HepG2 (cell line): ENCODE results near the gene NABP2. TPM values are rescaled to one million over a fixed set of nuclear protein-coding genes. Genes with fewer than 3 reads are reported as not detected.

Source experiments
- BHLHE40 ChIP-seq: IDR thresholded peaks from 2 replicates; pipeline ENCODE4 v1.6.1; 2011; ENCODE audit warnings: low read length, improper control_type of control experiment
- FOXA1 ChIP-seq, 2 experiments: fragments of 450-650 bp in 1 of 2; sonication (generic) in 1 of 2; formaldehyde crosslinking in 1 of 2; IDR thresholded peaks; 2 replicates each; pipeline versions ENCODE4 v1.4.0 to v1.6.1; 2016 to 2020; ENCODE audit warnings: missing genetic modification reagents in 1 of 2
- GABPB1 ChIP-seq: IDR thresholded peaks from 2 replicates; pipeline ENCODE4 v1.6.1; 2016; ENCODE audit warnings: mild to moderate bottlenecking, missing genetic modification reagents, moderate library complexity, missing compliant biosample characterization
- SAP130 ChIP-seq: IDR thresholded peaks from 2 replicates; pipeline ENCODE4 v1.6.1; 2016; ENCODE audit warnings: low read depth
- SNAPC2 ChIP-seq: sonication (generic); formaldehyde crosslinking; IDR thresholded peaks from 2 replicates; pipeline ENCODE4 v1.8.1; 2022; ENCODE audit warnings: mild to moderate bottlenecking, missing genetic modification reagents
- SRF ChIP-seq: IDR thresholded peaks from 2 replicates; pipeline ENCODE4 v1.6.1; 2011; ENCODE audit warnings: mild to moderate bottlenecking, low read depth, low read length, moderate library complexity
- SUZ12 ChIP-seq: fragments of 150-350 bp; IDR thresholded peaks from 2 replicates; pipeline ENCODE4 v1.6.1; 2014; ENCODE audit warnings: low read depth, low read length
- TBX3 ChIP-seq: fragments of 450-650 bp; IDR thresholded peaks from 2 replicates; pipeline ENCODE4 v1.6.1; 2017; ENCODE audit warnings: antibody characterized with exemption, mild to moderate bottlenecking, inconsistent platforms, borderline replicate concordance
- ZNF263 ChIP-seq: sonication (generic); formaldehyde crosslinking; IDR thresholded peaks from 2 replicates; pipeline ENCODE4 v1.4.0; 2020; ENCODE audit warnings: missing genetic modification reagents
- polyA plus RNA-seq, 8 experiments: library from polyadenylated mRNA; depleted of rRNA in 3 of 8; stranded (reverse) in 7 of 8; unstranded in 1 of 8; fragments of >200 nt; fragmentation: Illumina TruSeq in 4 of 8; extraction: Trizol in 4 of 8; gene quantifications; 2 replicates each; pipeline versions ENCODE4 v1.2.1 to v1.2.3, GENCODE V29; 2011 to 2016; ENCODE audit warnings: low read depth in 4 of 8, missing spikeins in 1 of 8, mixed read lengths in 1 of 8; ENCODE audit not compliant: insufficient read depth in 1 of 8
- total RNA-seq, 5 experiments: library from RNA; depleted of rRNA; stranded (reverse); fragments of >200 nt; fragmentation: Illumina TruSeq; extraction: Trizol; gene quantifications; 2 replicates each; pipeline ENCODE4 v1.2.3, GENCODE V29; 2016; ENCODE audit warnings: low read depth in 1 of 5
- TF ChIP-seq, protein P1 (sequence below): sonication (generic); formaldehyde crosslinking; IDR thresholded peaks from 2 replicates; pipeline ENCODE4 v1.8.0; 2022; ENCODE audit warnings: mild to moderate bottlenecking, missing genetic modification reagents, borderline replicate concordance
- TF ChIP-seq, protein P2 (sequence below): sonication (generic); formaldehyde crosslinking; IDR thresholded peaks from 2 replicates; pipeline ENCODE4 v1.8.0; 2022; ENCODE audit warnings: low read depth, missing genetic modification reagents
- TF ChIP-seq, protein P3 (sequence below): sonication (generic); formaldehyde crosslinking; IDR thresholded peaks from 2 replicates; pipeline ENCODE4 v1.4.0; 2020; ENCODE audit warnings: missing genetic modification reagents
- TF ChIP-seq, protein P4 (sequence below), 2 experiments: fragments of 450-650 bp in 1 of 2; sonication (generic) in 1 of 2; formaldehyde crosslinking in 1 of 2; IDR thresholded peaks; 2 replicates each; pipeline versions ENCODE4 v1.6.1 to v1.8.0; 2016 to 2022; ENCODE audit warnings: antibody characterized with exemption in 1 of 2, mild to moderate bottlenecking in 1 of 2, missing genetic modification reagents in 1 of 2

Gene NABP2
- total and polyA plus RNA-seq, 2 of the 13 experiments (the other 11 are each of a cell fraction or from before 2014, with no cell fraction given): 33.2 to 35.5 TPM

DNA sequence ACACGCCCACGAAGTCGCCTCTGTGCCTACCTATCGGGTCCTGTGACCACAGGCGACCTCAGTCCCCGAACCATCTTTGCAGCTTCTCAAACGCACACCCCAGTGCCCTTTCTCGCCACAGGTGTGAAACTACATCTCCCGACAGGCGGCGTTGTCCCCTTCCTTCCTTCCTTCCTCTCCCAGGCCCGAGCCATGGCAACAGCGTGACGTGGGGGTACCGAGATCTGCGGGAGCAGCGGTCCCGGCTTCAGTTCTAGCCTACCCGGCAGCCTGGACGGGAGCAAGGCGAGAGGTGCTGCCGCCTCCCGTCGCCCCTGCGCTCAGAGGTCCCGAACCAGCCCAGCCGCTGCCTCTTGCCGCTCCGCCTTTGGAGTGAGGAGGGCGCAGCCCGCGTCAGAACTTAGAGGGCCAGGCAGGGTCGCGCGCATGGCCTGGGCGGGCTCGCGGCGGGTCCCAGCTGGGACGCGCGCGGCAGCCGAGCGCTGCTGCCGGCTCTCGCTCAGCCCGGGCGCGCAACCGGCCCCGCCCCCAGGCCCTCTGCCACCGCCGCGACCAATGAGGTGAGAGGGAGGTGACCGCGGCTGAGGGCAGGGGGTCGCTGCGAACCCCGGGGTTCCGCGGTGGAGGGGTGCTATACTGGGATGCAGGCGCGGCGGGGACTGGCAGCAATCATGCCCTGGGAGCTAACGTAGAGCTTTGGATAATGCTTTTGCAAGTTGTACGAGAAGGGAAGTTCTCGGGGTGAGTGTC lies 42.7 kb downstream of the NABP2 start, which contains the start of gene COQ10A (continued):
- peak; percentile 93 for TF ChIP-seq GABPB1 (CRISPR knock-in tag)
- TF ChIP-seq, protein P1, sequence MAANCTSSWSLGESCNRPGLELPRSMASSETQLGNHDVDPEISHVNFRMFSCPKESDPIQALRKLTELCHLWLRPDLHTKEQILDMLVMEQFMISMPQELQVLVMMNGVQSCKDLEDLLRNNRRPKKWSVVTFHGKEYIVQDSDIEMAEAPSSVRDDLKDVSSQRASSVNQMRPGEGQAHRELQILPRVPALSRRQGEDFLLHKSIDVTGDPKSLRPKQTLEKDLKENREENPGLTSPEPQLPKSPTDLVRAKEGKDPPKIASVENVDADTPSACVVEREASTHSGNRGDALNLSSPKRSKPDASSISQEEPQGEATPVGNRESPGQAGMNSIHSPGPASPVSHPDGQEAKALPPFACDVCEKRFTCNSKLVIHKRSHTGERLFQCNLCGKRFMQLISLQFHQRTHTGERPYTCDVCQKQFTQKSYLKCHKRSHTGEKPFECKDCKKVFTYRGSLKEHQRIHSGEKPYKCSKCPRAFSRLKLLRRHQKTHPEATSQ (CRISPR knock-in tag): peak; percentile 74; the same call in 1 of the 2 replicates
- TF ChIP-seq BHLHE40: 0 out of 2 replicates have a peak, but pooled peaks have one; percentile 14
- no peak for TF ChIP-seq FOXA1 (IDR thresholded peaks at IDR 0.05)
- peak; percentile 40; the same call in 1 of the 2 replicates for TF ChIP-seq FOXA1 (CRISPR knock-in tag; IDR thresholded peaks at IDR 0.05)
- TF ChIP-seq, protein P2, sequence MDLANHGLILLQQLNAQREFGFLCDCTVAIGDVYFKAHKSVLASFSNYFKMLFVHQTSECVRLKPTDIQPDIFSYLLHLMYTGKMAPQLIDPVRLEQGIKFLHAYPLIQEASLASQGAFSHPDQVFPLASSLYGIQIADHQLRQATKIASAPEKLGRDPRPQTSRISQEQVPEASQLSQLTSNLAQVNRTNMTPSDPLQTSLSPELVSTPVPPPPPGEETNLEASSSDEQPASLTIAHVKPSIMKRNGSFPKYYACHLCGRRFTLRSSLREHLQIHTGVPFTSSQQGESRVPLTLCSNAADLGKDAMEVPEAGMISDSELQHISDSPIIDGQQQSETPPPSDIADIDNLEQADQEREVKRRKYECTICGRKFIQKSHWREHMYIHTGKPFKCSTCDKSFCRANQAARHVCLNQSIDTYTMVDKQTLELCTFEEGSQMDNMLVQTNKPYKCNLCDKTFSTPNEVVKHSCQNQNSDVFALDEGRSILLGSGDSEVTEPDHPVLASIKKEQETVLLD: no peak
- TF ChIP-seq, protein P3, sequence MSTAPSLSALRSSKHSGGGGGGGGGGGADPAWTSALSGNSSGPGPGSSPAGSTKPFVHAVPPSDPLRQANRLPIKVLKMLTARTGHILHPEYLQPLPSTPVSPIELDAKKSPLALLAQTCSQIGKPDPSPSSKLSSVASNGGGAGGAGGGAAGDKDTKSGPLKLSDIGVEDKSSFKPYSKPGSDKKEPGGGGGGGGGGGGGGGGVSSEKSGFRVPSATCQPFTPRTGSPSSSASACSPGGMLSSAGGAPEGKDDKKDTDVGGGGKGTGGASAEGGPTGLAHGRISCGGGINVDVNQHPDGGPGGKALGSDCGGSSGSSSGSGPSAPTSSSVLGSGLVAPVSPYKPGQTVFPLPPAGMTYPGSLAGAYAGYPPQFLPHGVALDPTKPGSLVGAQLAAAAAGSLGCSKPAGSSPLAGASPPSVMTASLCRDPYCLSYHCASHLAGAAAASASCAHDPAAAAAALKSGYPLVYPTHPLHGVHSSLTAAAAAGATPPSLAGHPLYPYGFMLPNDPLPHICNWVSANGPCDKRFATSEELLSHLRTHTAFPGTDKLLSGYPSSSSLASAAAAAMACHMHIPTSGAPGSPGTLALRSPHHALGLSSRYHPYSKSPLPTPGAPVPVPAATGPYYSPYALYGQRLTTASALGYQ (CRISPR knock-in tag): no peak
- peak; percentile 84; the same call in 1 of the 2 replicates for TF ChIP-seq SNAPC2 (CRISPR knock-in tag)
- no peak for TF ChIP-seq SRF
- TF ChIP-seq ZNF263: no peak
- TF ChIP-seq, protein P4, sequence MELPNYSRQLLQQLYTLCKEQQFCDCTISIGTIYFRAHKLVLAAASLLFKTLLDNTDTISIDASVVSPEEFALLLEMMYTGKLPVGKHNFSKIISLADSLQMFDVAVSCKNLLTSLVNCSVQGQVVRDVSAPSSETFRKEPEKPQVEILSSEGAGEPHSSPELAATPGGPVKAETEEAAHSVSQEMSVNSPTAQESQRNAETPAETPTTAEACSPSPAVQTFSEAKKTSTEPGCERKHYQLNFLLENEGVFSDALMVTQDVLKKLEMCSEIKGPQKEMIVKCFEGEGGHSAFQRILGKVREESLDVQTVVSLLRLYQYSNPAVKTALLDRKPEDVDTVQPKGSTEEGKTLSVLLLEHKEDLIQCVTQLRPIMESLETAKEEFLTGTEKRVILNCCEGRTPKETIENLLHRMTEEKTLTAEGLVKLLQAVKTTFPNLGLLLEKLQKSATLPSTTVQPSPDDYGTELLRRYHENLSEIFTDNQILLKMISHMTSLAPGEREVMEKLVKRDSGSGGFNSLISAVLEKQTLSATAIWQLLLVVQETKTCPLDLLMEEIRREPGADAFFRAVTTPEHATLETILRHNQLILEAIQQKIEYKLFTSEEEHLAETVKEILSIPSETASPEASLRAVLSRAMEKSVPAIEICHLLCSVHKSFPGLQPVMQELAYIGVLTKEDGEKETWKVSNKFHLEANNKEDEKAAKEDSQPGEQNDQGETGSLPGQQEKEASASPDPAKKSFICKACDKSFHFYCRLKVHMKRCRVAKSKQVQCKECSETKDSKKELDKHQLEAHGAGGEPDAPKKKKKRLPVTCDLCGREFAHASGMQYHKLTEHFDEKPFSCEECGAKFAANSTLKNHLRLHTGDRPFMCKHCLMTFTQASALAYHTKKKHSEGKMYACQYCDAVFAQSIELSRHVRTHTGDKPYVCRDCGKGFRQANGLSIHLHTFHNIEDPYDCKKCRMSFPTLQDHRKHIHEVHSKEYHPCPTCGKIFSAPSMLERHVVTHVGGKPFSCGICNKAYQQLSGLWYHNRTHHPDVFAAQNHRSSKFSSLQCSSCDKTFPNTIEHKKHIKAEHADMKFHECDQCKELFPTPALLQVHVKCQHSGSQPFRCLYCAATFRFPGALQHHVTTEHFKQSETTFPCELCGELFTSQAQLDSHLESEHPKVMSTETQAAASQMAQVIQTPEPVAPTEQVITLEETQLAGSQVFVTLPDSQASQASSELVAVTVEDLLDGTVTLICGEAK (IDR thresholded peaks at IDR 0.05): no peak
- TF ChIP-seq, protein P4 (CRISPR knock-in tag; IDR thresholded peaks at IDR 0.05): peak; percentile 26; the same call in 1 of the 2 replicates
- TF ChIP-seq TBX3: peak; percentile 84
- TF ChIP-seq SUZ12: peak; percentile 27; the same call in 1 of the 2 replicates
- TF ChIP-seq SAP130 (CRISPR knock-in tag): peak; percentile 92
